Right lobe of liver (tissue), 4 donors: Measurements from ENCODE around the gene SUPT5H.

Source experiments
- POLR2A ChIP-seq: fragments of 450-650 bp; IDR thresholded peaks from one replicate; pipeline ENCODE4 v1.6.1; 2017; ENCODE audit warnings: antibody characterized with exemption, mild to moderate bottlenecking
- TF ChIP-seq, protein P1 (sequence below), 4 donors: fragments of 200-600 bp in 3 of 4; fragments of 450-650 bp in 1 of 4; IDR thresholded peaks; one replicate each; pipeline versions ENCODE4 v1.5.1 to v1.8.0; 2016 to 2022; ENCODE audit warnings: antibody characterized with exemption in 4 of 4, mild to moderate bottlenecking in 2 of 4
- donor health status: DM: no; HTN: no; CAD: no.
- donor health status: DM: no; HTN: no; CAD: no.
- donor health status: DM: no; HTN: yes; CAD: no.

DNA sequence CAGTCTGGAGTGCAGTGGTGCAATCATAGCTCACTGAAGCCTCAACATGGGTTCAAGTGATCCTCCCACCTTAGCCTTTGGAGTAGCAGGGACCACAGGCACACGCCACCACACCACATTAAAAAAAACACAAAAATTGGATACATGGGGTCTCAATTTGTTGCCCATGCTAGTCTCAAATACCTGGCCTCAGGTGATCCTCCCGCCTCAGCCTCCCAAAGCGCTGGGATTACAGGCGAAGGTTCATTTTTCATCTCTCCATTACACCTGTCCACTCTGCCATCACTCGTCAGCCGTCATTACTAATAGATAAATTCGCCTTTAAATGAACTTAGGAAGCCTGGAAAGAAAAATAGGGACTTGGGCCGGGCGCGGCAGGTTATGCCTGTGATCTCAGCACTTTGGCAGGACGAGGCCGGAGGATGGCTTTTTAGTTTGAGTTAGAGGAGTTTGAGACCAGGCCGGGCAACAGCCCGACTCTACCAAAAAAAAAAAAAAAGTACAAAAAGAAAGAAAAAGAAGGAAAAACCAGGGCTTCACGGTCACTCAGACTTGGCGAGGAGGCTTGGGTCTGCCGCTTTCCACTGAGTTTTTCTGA, 685 bp upstream of the SUPT5H start:
- TF ChIP-seq, protein P1, sequence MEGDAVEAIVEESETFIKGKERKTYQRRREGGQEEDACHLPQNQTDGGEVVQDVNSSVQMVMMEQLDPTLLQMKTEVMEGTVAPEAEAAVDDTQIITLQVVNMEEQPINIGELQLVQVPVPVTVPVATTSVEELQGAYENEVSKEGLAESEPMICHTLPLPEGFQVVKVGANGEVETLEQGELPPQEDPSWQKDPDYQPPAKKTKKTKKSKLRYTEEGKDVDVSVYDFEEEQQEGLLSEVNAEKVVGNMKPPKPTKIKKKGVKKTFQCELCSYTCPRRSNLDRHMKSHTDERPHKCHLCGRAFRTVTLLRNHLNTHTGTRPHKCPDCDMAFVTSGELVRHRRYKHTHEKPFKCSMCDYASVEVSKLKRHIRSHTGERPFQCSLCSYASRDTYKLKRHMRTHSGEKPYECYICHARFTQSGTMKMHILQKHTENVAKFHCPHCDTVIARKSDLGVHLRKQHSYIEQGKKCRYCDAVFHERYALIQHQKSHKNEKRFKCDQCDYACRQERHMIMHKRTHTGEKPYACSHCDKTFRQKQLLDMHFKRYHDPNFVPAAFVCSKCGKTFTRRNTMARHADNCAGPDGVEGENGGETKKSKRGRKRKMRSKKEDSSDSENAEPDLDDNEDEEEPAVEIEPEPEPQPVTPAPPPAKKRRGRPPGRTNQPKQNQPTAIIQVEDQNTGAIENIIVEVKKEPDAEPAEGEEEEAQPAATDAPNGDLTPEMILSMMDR (IDR thresholded peaks at IDR 0.05), result no peak
- TF ChIP-seq POLR2A, result no peak
